NCI-H510A (cell line): ENCODE data around the gene EME1.

ENCODE experiments used
- DNase-seq: peaks from one replicate; lab custom pipeline; 2025; lab: John Stamatoyannopoulos, UW

The EME1 gene

GRCh38 chr17:50363217-50364060 is 9.6 kb upstream of the EME1 start:
- DNase-seq = no peak

GRCh38 chr17:50364061-50364458 is 9.0 kb upstream of the EME1 start:
- no peak for DNase-seq

GRCh38 chr17:50364715-50365114 is 8.3 kb upstream of the EME1 start:
- no peak for DNase-seq

- DNase-seq = no peak
Observed at GRCh38 chr17:50365165-50365564, 7.9 kb upstream of the EME1 start.

- no peak for DNase-seq
Observed at GRCh38 chr17:50365649-50366393, 7.2 kb upstream of the EME1 start.

- no peak for DNase-seq
Observed at GRCh38 chr17:50367401-50367800, 5.6 kb upstream of the EME1 start.

- no peak for DNase-seq
Observed at GRCh38 chr17:50370052-50370451, 3.0 kb upstream of the EME1 start.

- DNase-seq = no peak
Observed at GRCh38 chr17:50371526-50371925, 1.5 kb upstream of the EME1 start.

GRCh38 chr17:50372222-50372757 is 739 bp upstream of the EME1 start:
- DNase-seq = no peak

- no peak for DNase-seq
Observed at GRCh38 chr17:50373705-50374104, 676 bp downstream of the EME1 start.

GRCh38 chr17:50375858-50376538 is 3.0 kb downstream of the EME1 start:
- DNase-seq = no peak

- DNase-seq = no peak
Observed at GRCh38 chr17:50379351-50380132, 6.5 kb downstream of the EME1 start.

- no peak for DNase-seq
Observed at GRCh38 chr17:50380369-50381259, 7.6 kb downstream of the EME1 start.

GRCh38 chr17:50381260-50381815 is 8.3 kb downstream of the EME1 start:
- no peak for DNase-seq

GRCh38 chr17:50381920-50382319 is 8.9 kb downstream of the EME1 start:
- DNase-seq = no peak

GRCh38 chr17:50382931-50383330 is 9.9 kb downstream of the EME1 start:
- DNase-seq = no peak

GRCh38 chr17:50386510-50386909 is 13.5 kb downstream of the EME1 start:
- no peak for DNase-seq

- DNase-seq = no peak
Observed at GRCh38 chr17:50388728-50389127, 15.7 kb downstream of the EME1 start.

- DNase-seq = no peak
Observed at GRCh38 chr17:50389534-50389933, 16.5 kb downstream of the EME1 start.

- no peak for DNase-seq
Observed at GRCh38 chr17:50392621-50393020, 19.6 kb downstream of the EME1 start.
